ENCODE results near the gene SASH1.
A peak's percentile ranks its signal among the peaks of the same experiment; 100 is the strongest.

The SASH1 gene

GRCh38 chr6:148521158-148521557 is 178.5 kb downstream of the SASH1 start:
- peaks cover 16 to 17% of the 10 kb centered on the region in 2 donors for H3K36me3 ChIP-seq (ENCODE audit: control insufficient read depth in 2 of 2, insufficient read depth in 2 of 2, low read length in 2 of 2)
- H3K4me1 ChIP-seq (ENCODE audit: control insufficient read depth, insufficient read depth, low read length): peaks cover 26% of the 10 kb centered on the region

GRCh38 chr6:148521586-148521985 is 178.9 kb downstream of the SASH1 start:
- H3K27ac ChIP-seq (ENCODE audit: low read length): no peak overlapping the region
- H3K9ac ChIP-seq (ENCODE audit: low read length in 2 of 2): no peak overlapping the region
- no peaks in the 10 kb centered on the region for H3K9me3 ChIP-seq (ENCODE audit: control insufficient read depth in 2 of 2, low read length in 2 of 2)
- H3K27me3 ChIP-seq (ENCODE audit: control insufficient read depth in 1 of 2, insufficient read depth in 2 of 2, low read length in 2 of 2): no peaks in the 10 kb centered on the region
- H3K4me1 ChIP-seq (ENCODE audit: control insufficient read depth, insufficient read depth, low read length): peaks cover 26% of the 10 kb centered on the region
- no peak overlapping the region for H3K4me3 ChIP-seq (ENCODE audit: low read length in 2 of 2)
- peaks cover 15 to 16% of the 10 kb centered on the region in 2 donors for H3K36me3 ChIP-seq (ENCODE audit: control insufficient read depth in 2 of 2, insufficient read depth in 2 of 2, low read length in 2 of 2)

More at GRCh38 chr6:148521158-148521557, 178.5 kb downstream of the SASH1 start:
- Histone ChIP-seq H3K4me3 (ENCODE audit: low read length in 2 of 2) (no peak overlapping the region), H3K9me3 (ENCODE audit: control insufficient read depth in 2 of 2, low read length in 2 of 2) (no peaks in the 10 kb centered on the region), H3K27ac (ENCODE audit: low read length) (no peak overlapping the region), H3K9ac (ENCODE audit: low read length in 2 of 2) (no peak overlapping the region), H3K27me3 (ENCODE audit: control insufficient read depth in 1 of 2, insufficient read depth in 2 of 2, low read length in 2 of 2) (no peaks in the 10 kb centered on the region)

- Histone ChIP-seq H3K4me3 (ENCODE audit: low read length in 2 of 2) (no peak overlapping the region), H3K36me3 (ENCODE audit: control insufficient read depth in 2 of 2, insufficient read depth in 2 of 2, low read length in 2 of 2) (peaks cover 11 to 13% of the 10 kb centered on the region in 2 donors), H3K27ac (ENCODE audit: low read length) (no peak overlapping the region), H3K9ac (ENCODE audit: low read length in 2 of 2) (no peak overlapping the region), H3K9me3 (ENCODE audit: control insufficient read depth in 2 of 2, low read length in 2 of 2) (no peaks in the 10 kb centered on the region), H3K27me3 (ENCODE audit: control insufficient read depth in 1 of 2, insufficient read depth in 2 of 2, low read length in 2 of 2) (no peaks in the 10 kb centered on the region), H3K4me1 (ENCODE audit: control insufficient read depth, insufficient read depth, low read length) (peaks cover 21% of the 10 kb centered on the region)
Observed at GRCh38 chr6:148523048-148523447, 180.4 kb downstream of the SASH1 start.

- Histone ChIP-seq H3K4me1 (ENCODE audit: control insufficient read depth, insufficient read depth, low read length) (peaks cover 21% of the 10 kb centered on the region), H3K27ac (ENCODE audit: low read length) (no peak overlapping the region), H3K9ac (ENCODE audit: low read length in 2 of 2) (no peak overlapping the region), H3K9me3 (ENCODE audit: control insufficient read depth in 2 of 2, low read length in 2 of 2) (no peaks in the 10 kb centered on the region), H3K4me3 (ENCODE audit: low read length in 2 of 2) (no peak overlapping the region), H3K27me3 (ENCODE audit: control insufficient read depth in 1 of 2, insufficient read depth in 2 of 2, low read length in 2 of 2) (no peaks in the 10 kb centered on the region), H3K36me3 (ENCODE audit: control insufficient read depth in 2 of 2, insufficient read depth in 2 of 2, low read length in 2 of 2) (peaks cover 11 to 17% of the 10 kb centered on the region in 2 donors)
Observed at GRCh38 chr6:148523551-148523950, 180.9 kb downstream of the SASH1 start.

GRCh38 chr6:148524471-148524882 is 181.8 kb downstream of the SASH1 start:
- Histone ChIP-seq H3K27ac (ENCODE audit: low read length) (peak overlapping the region; percentile 60), H3K4me1 (ENCODE audit: control insufficient read depth, insufficient read depth, low read length) (peaks cover 20% of the 10 kb centered on the region), H3K4me3 (ENCODE audit: low read length in 2 of 2) (peak overlapping the region; percentile 24 to 66), H3K9ac (ENCODE audit: low read length in 2 of 2) (peak overlapping the region; percentile 52 to 64), H3K27me3 (ENCODE audit: control insufficient read depth in 1 of 2, insufficient read depth in 2 of 2, low read length in 2 of 2) (no peaks in the 10 kb centered on the region), H3K36me3 (ENCODE audit: control insufficient read depth in 2 of 2, insufficient read depth in 2 of 2, low read length in 2 of 2) (peaks cover 11 to 20% of the 10 kb centered on the region in 2 donors), H3K9me3 (ENCODE audit: control insufficient read depth in 2 of 2, low read length in 2 of 2) (no peaks in the 10 kb centered on the region)

- H3K9ac ChIP-seq (ENCODE audit: low read length in 2 of 2): peak overlapping the region; percentile 52 to 64
- H3K27me3 ChIP-seq (ENCODE audit: control insufficient read depth in 1 of 2, insufficient read depth in 2 of 2, low read length in 2 of 2): no peaks in the 10 kb centered on the region
- H3K4me3 ChIP-seq (ENCODE audit: low read length in 2 of 2): peak overlapping the region; percentile 24 to 66
- peaks cover 7 to 16% of the 10 kb centered on the region in 2 donors for H3K36me3 ChIP-seq (ENCODE audit: control insufficient read depth in 2 of 2, insufficient read depth in 2 of 2, low read length in 2 of 2)
- peak overlapping the region; percentile 60 for H3K27ac ChIP-seq (ENCODE audit: low read length)
- peaks cover 18% of the 10 kb centered on the region for H3K4me1 ChIP-seq (ENCODE audit: control insufficient read depth, insufficient read depth, low read length)
- no peaks in the 10 kb centered on the region for H3K9me3 ChIP-seq (ENCODE audit: control insufficient read depth in 2 of 2, low read length in 2 of 2)
Observed at GRCh38 chr6:148524976-148525375, 182.3 kb downstream of the SASH1 start.

- H3K9ac ChIP-seq (ENCODE audit: low read length in 2 of 2): peak overlapping the region in 1 of 2 donors; percentile 52
- peak overlapping the region; percentile 60 for H3K27ac ChIP-seq (ENCODE audit: low read length)
- no peaks in the 10 kb centered on the region for H3K27me3 ChIP-seq (ENCODE audit: control insufficient read depth in 1 of 2, insufficient read depth in 2 of 2, low read length in 2 of 2)
- no peaks in the 10 kb centered on the region for H3K9me3 ChIP-seq (ENCODE audit: control insufficient read depth in 2 of 2, low read length in 2 of 2)
- H3K4me1 ChIP-seq (ENCODE audit: control insufficient read depth, insufficient read depth, low read length): peaks cover 16% of the 10 kb centered on the region
- peak overlapping the region in 1 of 2 donors; percentile 24 for H3K4me3 ChIP-seq (ENCODE audit: low read length in 2 of 2)
- peaks cover 5 to 12% of the 10 kb centered on the region in 2 donors for H3K36me3 ChIP-seq (ENCODE audit: control insufficient read depth in 2 of 2, insufficient read depth in 2 of 2, low read length in 2 of 2)
Observed at GRCh38 chr6:148525453-148525852, 182.8 kb downstream of the SASH1 start.

GRCh38 chr6:148526145-148526544 is 183.5 kb downstream of the SASH1 start:
- no peak overlapping the region for H3K9ac ChIP-seq (ENCODE audit: low read length in 2 of 2)
- no peaks in the 10 kb centered on the region for H3K27me3 ChIP-seq (ENCODE audit: control insufficient read depth in 1 of 2, insufficient read depth in 2 of 2, low read length in 2 of 2)
- H3K27ac ChIP-seq (ENCODE audit: low read length): no peak overlapping the region
- H3K4me1 ChIP-seq (ENCODE audit: control insufficient read depth, insufficient read depth, low read length): peaks cover 16% of the 10 kb centered on the region
- no peaks in the 10 kb centered on the region for H3K9me3 ChIP-seq (ENCODE audit: control insufficient read depth in 2 of 2, low read length in 2 of 2)
- H3K4me3 ChIP-seq (ENCODE audit: low read length in 2 of 2): no peak overlapping the region
- peaks cover 5 to 10% of the 10 kb centered on the region in 2 donors for H3K36me3 ChIP-seq (ENCODE audit: control insufficient read depth in 2 of 2, insufficient read depth in 2 of 2, low read length in 2 of 2)

- Histone ChIP-seq H3K9me3 (ENCODE audit: control insufficient read depth in 2 of 2, low read length in 2 of 2) (no peaks in the 10 kb centered on the region), H3K4me3 (ENCODE audit: low read length in 2 of 2) (no peak overlapping the region), H3K9ac (ENCODE audit: low read length in 2 of 2) (no peak overlapping the region), H3K27ac (ENCODE audit: low read length) (no peak overlapping the region), H3K27me3 (ENCODE audit: control insufficient read depth in 1 of 2, insufficient read depth in 2 of 2, low read length in 2 of 2) (no peaks in the 10 kb centered on the region), H3K4me1 (ENCODE audit: control insufficient read depth, insufficient read depth, low read length) (peaks cover 16% of the 10 kb centered on the region), H3K36me3 (ENCODE audit: control insufficient read depth in 2 of 2, insufficient read depth in 2 of 2, low read length in 2 of 2) (peaks cover 17 to 21% of the 10 kb centered on the region in 2 donors)
Observed at GRCh38 chr6:148528292-148528691, 185.7 kb downstream of the SASH1 start.

GRCh38 chr6:148529010-148529409 is 186.4 kb downstream of the SASH1 start:
- peaks cover 16% of the 10 kb centered on the region for H3K4me1 ChIP-seq (ENCODE audit: control insufficient read depth, insufficient read depth, low read length)
- H3K4me3 ChIP-seq (ENCODE audit: low read length in 2 of 2): no peak overlapping the region
- no peaks in the 10 kb centered on the region for H3K27me3 ChIP-seq (ENCODE audit: control insufficient read depth in 1 of 2, insufficient read depth in 2 of 2, low read length in 2 of 2)
- no peak overlapping the region for H3K9ac ChIP-seq (ENCODE audit: low read length in 2 of 2)
- no peak overlapping the region for H3K27ac ChIP-seq (ENCODE audit: low read length)
- H3K9me3 ChIP-seq (ENCODE audit: control insufficient read depth in 2 of 2, low read length in 2 of 2): no peaks in the 10 kb centered on the region
- peaks cover 22 to 28% of the 10 kb centered on the region in 2 donors for H3K36me3 ChIP-seq (ENCODE audit: control insufficient read depth in 2 of 2, insufficient read depth in 2 of 2, low read length in 2 of 2)

GRCh38 chr6:148530394-148530953 is 187.8 kb downstream of the SASH1 start:
- Histone ChIP-seq H3K4me3 (ENCODE audit: low read length in 2 of 2) (peak overlapping the region; percentile 37 to 44), H3K27ac (ENCODE audit: low read length) (peak overlapping the region; percentile 11), H3K36me3 (ENCODE audit: control insufficient read depth in 2 of 2, insufficient read depth in 2 of 2, low read length in 2 of 2) (peaks cover 37 to 42% of the 10 kb centered on the region in 2 donors), H3K4me1 (ENCODE audit: control insufficient read depth, insufficient read depth, low read length) (peaks cover 5% of the 10 kb centered on the region), H3K9me3 (ENCODE audit: control insufficient read depth in 2 of 2, low read length in 2 of 2) (no peaks in the 10 kb centered on the region), H3K9ac (ENCODE audit: low read length in 2 of 2) (no peak overlapping the region), H3K27me3 (ENCODE audit: control insufficient read depth in 1 of 2, insufficient read depth in 2 of 2, low read length in 2 of 2) (no peaks in the 10 kb centered on the region)
